ENCODE results near the gene JMJD4.

- TF ChIP-seq CTCF (IDR thresholded peaks at IDR 0.05) (no peak), POLR2A (IDR thresholded peaks at IDR 0.05) (no peak)
Measured at GRCh38 chr1:227780101-227781044, 45.3 kb upstream of the JMJD4 start.

Measured in heart left ventricle (tissue), 13 donors.